Astrocyte of the cerebellum (primary cell): Measurements from ENCODE around the gene LYL1.

Experiments used
- DNase-seq: peaks from one replicate; pipeline ENCODE4 v3.0.0-alpha.2; 2011; ENCODE audit warnings: low read depth
- H3K4me3 ChIP-seq: 2 replicates; pipeline ENCODE4 v1.5.1; 2011; ENCODE audit warnings: mild to moderate bottlenecking, low read depth, low read length, moderate library complexity
- CTCF ChIP-seq: IDR thresholded peaks from 2 replicates; pipeline ENCODE4 v1.5.1; 2012; ENCODE audit warnings: low read length, low read depth, moderate library complexity, mild to moderate bottlenecking; ENCODE audit errors: missing control alignments
- in situ Hi-C: cut with HindIII; loops from 2 replicates; pipeline ENCODE4 v1.10.0; 2017; ENCODE audit warnings: low sequenced_read_pairs

The LYL1 gene

DNA sequence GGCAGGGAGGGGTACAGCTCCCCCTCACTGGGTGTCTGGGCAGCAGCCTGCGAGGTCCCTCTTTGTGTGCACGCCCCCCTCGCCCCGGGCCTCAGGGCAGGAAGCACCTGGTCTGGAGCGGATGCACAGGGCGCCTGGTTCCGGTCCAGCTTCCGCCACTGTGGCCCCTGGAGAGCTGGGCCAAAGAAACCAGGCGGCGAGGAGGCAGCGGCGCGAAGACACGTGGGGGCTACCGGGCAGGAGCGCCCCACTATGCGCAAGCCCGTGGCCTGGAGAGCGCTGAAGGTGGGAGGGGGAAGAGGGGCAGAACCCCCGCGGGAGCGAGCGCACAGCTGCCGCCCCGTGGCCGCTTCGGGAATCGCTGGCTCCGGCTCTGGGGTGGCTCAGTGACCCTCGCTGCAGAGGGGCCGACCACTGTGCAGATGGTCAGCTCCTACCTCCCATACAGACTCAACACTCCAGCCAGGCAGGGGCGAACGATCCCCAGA is 1.7 kb upstream of the LYL1 start:
- in situ Hi-C loops: no loop called here
- TF ChIP-seq CTCF: peak; percentile 85
- no peak overlapping the region for H3K4me3 ChIP-seq
- no peak for DNase-seq

DNA sequence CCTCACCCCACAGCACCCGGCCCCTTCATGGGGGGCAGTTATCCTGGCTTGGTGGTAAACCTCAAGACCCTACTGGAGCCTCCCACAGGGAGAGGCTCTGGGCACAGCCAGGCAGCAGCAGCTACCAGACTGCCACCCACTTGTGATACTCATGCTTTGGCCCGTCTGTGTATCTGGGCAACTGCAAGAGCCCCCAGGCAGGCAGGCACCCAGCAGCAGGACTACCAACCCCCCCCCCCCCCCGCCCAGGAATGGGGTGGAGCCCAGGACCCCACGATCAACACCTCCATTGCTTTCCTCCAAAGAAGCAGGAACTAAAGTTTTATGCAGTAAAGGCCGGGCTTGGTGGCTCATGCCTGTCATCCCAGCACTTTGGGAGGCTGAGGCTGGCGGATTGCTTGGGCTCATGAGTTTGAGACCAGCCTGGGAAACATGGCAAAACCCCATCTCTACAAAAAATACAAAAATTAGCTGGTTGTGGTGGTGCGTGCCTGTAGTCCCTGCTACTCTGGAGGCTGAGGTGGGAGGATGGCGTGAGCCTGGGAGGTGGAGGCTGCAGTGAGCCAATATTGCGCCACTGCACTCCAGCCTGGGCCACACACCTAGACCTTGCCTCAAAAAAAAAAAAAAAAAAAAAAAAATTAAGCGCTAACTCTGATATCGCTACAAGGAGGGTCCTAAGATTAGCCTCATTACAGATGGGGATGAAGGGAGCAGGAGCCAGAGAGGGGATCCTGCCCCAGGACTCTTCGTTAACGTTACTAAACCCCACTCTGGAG is 1.1 kb upstream of the LYL1 start:
- no peak for DNase-seq
- in situ Hi-C loops: no loop called here
- H3K4me3 ChIP-seq: no peak overlapping the region
- TF ChIP-seq CTCF: no peak

DNA sequence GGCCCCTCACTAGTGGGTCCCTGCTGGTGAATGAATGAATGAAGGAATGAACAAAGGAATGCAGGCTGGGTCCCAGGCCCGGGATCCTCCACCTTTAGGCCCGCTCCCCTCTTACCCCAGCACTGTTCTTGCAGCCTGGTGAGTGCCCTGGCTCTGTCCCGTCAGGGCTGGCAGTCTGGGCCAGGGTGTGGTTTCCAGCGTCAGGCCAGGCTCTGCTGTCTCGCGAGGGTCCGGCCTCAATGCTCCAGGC is 317 bp downstream of the LYL1 start:
- in situ Hi-C loops: no loop called here
- TF ChIP-seq CTCF: no peak
- no peak overlapping the region for H3K4me3 ChIP-seq
- no peak for DNase-seq

DNA sequence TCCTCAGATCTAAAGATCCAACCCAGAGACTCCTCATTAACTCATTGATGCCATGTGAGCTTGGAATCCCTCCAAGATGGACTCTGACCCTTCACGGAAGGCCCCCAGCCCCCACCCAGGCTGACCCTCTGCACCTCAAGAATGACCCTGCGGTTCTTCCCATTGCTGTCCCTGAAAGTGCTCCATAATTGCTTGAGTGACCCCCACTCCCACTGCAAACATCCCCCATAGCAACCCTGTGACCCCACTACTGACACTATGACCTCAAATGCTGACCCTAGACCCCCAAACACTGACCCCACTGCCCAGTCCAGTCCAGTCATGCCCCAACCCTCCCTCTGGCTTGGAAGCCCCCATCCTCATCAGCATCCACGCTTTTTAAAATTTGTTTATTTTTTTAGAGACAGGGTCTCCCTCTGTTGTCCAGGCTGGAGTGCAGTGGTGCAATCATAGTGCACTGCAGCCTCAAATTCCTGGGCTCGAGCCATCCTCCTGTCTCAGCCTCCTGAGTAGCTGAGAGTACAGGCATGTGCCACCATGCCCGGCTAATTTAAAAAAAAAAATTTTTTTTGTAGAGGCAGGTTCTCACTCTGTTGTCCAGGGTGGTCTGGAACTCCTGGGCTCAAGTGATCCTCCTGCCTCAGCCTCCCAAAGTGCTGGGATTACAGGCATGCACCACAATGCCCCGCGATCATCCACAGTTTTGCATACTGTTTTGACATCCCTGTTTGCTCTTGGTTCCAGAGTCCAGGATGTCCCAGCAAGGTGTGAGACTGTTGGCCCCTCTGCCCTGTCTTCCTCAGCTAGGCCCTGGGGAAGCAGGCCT is 855 bp downstream of the LYL1 start:
- in situ Hi-C loops: no loop called here
- H3K4me3 ChIP-seq: no peak overlapping the region
- TF ChIP-seq CTCF: no peak
- no peak for DNase-seq

GRCh38 chr19:13100841-13101589 is 1.6 kb downstream of the LYL1 start:
- in situ Hi-C loops: no loop called here
- H3K4me3 ChIP-seq: no peak overlapping the region
- TF ChIP-seq CTCF: no peak
- DNase-seq: no peak

DNA sequence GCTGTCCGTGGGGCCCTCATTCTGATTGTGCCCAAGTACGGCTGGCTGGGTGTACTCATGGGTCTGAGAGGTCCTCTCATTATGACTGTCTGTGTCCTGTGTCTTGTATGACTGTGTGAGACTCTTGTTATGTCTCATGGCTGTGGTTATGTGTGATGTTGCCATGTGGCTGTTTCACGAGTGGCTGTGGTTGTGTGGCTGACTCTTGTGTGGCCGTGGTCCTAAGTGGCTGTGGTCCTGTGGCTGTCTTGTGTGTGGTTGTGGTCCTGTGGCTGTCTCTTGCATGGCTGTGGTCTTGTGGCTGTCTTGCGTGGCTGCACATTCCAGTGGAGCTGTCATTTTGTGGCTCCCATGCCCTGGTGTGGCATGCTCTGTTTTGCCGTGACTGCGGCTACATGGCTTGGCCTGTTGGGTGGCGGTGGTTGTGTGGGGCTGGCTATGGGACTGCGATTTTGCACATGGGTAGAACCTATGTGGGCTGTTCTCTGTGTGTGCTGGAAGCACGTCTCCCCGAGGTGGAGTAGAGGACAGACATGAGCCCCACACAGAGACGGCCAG is 2.5 kb downstream of the LYL1 start:
- TF ChIP-seq CTCF: no peak
- DNase-seq: no peak
- no peak overlapping the region for H3K4me3 ChIP-seq
- in situ Hi-C loops: no loop called here
